Mesangial cell (primary cell): ENCODE data around the gene WNT2. TPM values are rescaled to one million over a fixed set of nuclear protein-coding genes. Genes with fewer than 3 reads are reported as not detected.

ENCODE experiments used
- total RNA-seq: library from RNA; depleted of rRNA; stranded (reverse); fragments of >200 nt; gene quantifications from 2 replicates; pipeline ENCODE4 v1.2.3, GENCODE V29; 2015

Gene WNT2
- 0.63 TPM in 1 of 2 replicates, not detected in the other for total RNA-seq

GRCh38 chr7:117322741-117323304 lies at the start of gene WNT2:
Gene WNT2, minus strand, starts transcription at chr7:117323058. Its CDS starts 69 bp downstream, at chr7:117322989.

Other genes starting within 250 kb of the WNT2 start
- gene ASZ1, start 104.4 kb upstream of the WNT2 start, total RNA-seq = not detected in 2 replicates
- gene CFTR, start 157.0 kb upstream of the WNT2 start, total RNA-seq = 1.3 TPM in 1 of 2 replicates, not detected in the other